HepG2 (cell line): ENCODE measurements around the gene CLDN18.

Experiments used
- BRCA1 ChIP-seq: sonication (generic); formaldehyde crosslinking; IDR thresholded peaks from 2 replicates; pipeline ENCODE4 v1.4.0; 2020; ENCODE audit warnings: missing genetic modification reagents
- CHD4 ChIP-seq: fragments of 200-600 bp; sonication (generic); IDR thresholded peaks from 2 replicates; pipeline ENCODE4 v1.7.0; 2017; ENCODE audit warnings: mild to moderate bottlenecking, low read length, borderline replicate concordance
- EZH2 ChIP-seq: conservative IDR thresholded peaks from 2 replicates; pipeline ENCODE4 v1.6.1; 2012; ENCODE audit warnings: mild to moderate bottlenecking, low read depth, low read length, moderate library complexity
- MEIS2 ChIP-seq: sonication (generic); formaldehyde crosslinking; IDR thresholded peaks from 2 replicates; pipeline ENCODE4 v1.9.0; 2021; ENCODE audit warnings: mild to moderate bottlenecking, missing genetic modification reagents
- MXI1 ChIP-seq: IDR thresholded peaks from 3 replicates; pipeline ENCODE4 v1.6.1; 2012; ENCODE audit warnings: low read depth, low read length, inconsistent platforms, borderline replicate concordance
- PHB2 ChIP-seq: fragments of 450-650 bp; IDR thresholded peaks from 2 replicates; pipeline ENCODE4 v1.6.1; 2018; ENCODE audit not compliant: partially characterized antibody
- PITX1 ChIP-seq: sonication (generic); formaldehyde crosslinking; IDR thresholded peaks from 2 replicates; pipeline ENCODE4 v1.5.1; 2020; ENCODE audit warnings: mild to moderate bottlenecking, missing genetic modification reagents
- POLR2A ChIP-seq, 2 experiments: IDR thresholded peaks; 2 replicates each; pipeline ENCODE4 v1.6.1; 2011; ENCODE audit warnings: low read depth in 2 of 2, low read length in 2 of 2, mild to moderate bottlenecking in 1 of 2, moderate library complexity in 1 of 2; ENCODE audit not compliant: insufficient read depth in 1 of 2
- ZNF33B ChIP-seq: sonication (generic); formaldehyde crosslinking; IDR thresholded peaks from 2 replicates; pipeline ENCODE4 v1.5.1; 2020; ENCODE audit warnings: mild to moderate bottlenecking, missing genetic modification reagents
- ZNF850 ChIP-seq: sonication (generic); formaldehyde crosslinking; conservative IDR thresholded peaks from 2 replicates; pipeline ENCODE4 v1.9.0; 2021; ENCODE audit warnings: mild to moderate bottlenecking, missing genetic modification reagents
- TF ChIP-seq, protein P1 (sequence below), 2 experiments: IDR thresholded peaks; 2 replicates each; pipeline ENCODE4 v1.6.1; 2011 to 2012; ENCODE audit warnings: low read length in 2 of 2, borderline replicate concordance in 1 of 2, low read depth in 1 of 2, mild to moderate bottlenecking in 1 of 2, moderate library complexity in 1 of 2
- TF ChIP-seq, protein P2 (sequence below): sonication (generic); formaldehyde crosslinking; IDR thresholded peaks from 2 replicates; pipeline ENCODE4 v1.5.0; 2020; ENCODE audit warnings: mild to moderate bottlenecking, missing genetic modification reagents, moderate library complexity
- TF ChIP-seq, protein P3 (sequence below): sonication (generic); formaldehyde crosslinking; conservative IDR thresholded peaks from 2 replicates; pipeline ENCODE4 v1.4.0; 2020; ENCODE audit warnings: mild to moderate bottlenecking, missing genetic modification reagents, moderate library complexity

DNA sequence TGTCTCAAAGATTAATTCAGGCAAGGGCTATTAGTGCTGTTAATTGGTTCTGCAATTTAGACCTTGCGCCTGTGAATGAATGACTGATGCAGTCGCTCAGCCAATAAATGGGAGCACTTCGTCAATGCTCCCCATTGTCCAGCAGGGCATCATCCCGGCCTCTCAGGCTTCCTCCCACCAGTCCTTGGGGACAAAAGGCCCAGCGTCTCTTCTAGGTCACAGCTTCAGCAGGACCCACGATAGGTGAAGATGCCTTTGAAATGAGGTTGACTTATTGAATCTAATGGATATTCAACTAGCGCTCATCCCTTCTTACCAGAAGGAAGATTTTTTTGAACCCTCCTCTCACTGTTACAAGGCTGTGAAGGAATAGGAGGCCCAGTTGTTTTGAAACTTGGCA lies 47.7 kb upstream of the CLDN18 start:
- TF ChIP-seq POLR2A (IDR thresholded peaks at IDR 0.05; ENCODE audit: insufficient read depth in 1 of 2, low read depth in 2 of 2, low read length in 2 of 2): no peak
- no peak for TF ChIP-seq EZH2
- TF ChIP-seq MEIS2: no peak
- TF ChIP-seq ZNF850 (CRISPR knock-in tag): no peak
- TF ChIP-seq BRCA1 (CRISPR knock-in tag): no peak
- TF ChIP-seq PHB2: no peak
- TF ChIP-seq MXI1: no peak
- TF ChIP-seq, protein P1, sequence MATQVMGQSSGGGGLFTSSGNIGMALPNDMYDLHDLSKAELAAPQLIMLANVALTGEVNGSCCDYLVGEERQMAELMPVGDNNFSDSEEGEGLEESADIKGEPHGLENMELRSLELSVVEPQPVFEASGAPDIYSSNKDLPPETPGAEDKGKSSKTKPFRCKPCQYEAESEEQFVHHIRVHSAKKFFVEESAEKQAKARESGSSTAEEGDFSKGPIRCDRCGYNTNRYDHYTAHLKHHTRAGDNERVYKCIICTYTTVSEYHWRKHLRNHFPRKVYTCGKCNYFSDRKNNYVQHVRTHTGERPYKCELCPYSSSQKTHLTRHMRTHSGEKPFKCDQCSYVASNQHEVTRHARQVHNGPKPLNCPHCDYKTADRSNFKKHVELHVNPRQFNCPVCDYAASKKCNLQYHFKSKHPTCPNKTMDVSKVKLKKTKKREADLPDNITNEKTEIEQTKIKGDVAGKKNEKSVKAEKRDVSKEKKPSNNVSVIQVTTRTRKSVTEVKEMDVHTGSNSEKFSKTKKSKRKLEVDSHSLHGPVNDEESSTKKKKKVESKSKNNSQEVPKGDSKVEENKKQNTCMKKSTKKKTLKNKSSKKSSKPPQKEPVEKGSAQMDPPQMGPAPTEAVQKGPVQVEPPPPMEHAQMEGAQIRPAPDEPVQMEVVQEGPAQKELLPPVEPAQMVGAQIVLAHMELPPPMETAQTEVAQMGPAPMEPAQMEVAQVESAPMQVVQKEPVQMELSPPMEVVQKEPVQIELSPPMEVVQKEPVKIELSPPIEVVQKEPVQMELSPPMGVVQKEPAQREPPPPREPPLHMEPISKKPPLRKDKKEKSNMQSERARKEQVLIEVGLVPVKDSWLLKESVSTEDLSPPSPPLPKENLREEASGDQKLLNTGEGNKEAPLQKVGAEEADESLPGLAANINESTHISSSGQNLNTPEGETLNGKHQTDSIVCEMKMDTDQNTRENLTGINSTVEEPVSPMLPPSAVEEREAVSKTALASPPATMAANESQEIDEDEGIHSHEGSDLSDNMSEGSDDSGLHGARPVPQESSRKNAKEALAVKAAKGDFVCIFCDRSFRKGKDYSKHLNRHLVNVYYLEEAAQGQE (IDR thresholded peaks at IDR 0.05; ENCODE audit: borderline replicate concordance in 1 of 2, low read depth in 1 of 2, low read length in 2 of 2): no peak
- no peak for TF ChIP-seq CHD4
- TF ChIP-seq PITX1 (CRISPR knock-in tag): no peak
- TF ChIP-seq, protein P2, sequence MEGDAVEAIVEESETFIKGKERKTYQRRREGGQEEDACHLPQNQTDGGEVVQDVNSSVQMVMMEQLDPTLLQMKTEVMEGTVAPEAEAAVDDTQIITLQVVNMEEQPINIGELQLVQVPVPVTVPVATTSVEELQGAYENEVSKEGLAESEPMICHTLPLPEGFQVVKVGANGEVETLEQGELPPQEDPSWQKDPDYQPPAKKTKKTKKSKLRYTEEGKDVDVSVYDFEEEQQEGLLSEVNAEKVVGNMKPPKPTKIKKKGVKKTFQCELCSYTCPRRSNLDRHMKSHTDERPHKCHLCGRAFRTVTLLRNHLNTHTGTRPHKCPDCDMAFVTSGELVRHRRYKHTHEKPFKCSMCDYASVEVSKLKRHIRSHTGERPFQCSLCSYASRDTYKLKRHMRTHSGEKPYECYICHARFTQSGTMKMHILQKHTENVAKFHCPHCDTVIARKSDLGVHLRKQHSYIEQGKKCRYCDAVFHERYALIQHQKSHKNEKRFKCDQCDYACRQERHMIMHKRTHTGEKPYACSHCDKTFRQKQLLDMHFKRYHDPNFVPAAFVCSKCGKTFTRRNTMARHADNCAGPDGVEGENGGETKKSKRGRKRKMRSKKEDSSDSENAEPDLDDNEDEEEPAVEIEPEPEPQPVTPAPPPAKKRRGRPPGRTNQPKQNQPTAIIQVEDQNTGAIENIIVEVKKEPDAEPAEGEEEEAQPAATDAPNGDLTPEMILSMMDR: no peak
- TF ChIP-seq, protein P3, sequence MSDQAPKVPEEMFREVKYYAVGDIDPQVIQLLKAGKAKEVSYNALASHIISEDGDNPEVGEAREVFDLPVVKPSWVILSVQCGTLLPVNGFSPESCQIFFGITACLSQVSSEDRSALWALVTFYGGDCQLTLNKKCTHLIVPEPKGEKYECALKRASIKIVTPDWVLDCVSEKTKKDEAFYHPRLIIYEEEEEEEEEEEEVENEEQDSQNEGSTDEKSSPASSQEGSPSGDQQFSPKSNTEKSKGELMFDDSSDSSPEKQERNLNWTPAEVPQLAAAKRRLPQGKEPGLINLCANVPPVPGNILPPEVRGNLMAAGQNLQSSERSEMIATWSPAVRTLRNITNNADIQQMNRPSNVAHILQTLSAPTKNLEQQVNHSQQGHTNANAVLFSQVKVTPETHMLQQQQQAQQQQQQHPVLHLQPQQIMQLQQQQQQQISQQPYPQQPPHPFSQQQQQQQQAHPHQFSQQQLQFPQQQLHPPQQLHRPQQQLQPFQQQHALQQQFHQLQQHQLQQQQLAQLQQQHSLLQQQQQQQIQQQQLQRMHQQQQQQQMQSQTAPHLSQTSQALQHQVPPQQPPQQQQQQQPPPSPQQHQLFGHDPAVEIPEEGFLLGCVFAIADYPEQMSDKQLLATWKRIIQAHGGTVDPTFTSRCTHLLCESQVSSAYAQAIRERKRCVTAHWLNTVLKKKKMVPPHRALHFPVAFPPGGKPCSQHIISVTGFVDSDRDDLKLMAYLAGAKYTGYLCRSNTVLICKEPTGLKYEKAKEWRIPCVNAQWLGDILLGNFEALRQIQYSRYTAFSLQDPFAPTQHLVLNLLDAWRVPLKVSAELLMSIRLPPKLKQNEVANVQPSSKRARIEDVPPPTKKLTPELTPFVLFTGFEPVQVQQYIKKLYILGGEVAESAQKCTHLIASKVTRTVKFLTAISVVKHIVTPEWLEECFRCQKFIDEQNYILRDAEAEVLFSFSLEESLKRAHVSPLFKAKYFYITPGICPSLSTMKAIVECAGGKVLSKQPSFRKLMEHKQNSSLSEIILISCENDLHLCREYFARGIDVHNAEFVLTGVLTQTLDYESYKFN (CRISPR knock-in tag): no peak
- TF ChIP-seq ZNF33B: no peak
